ENCODE measurements around the gene NEXN.
A peak's percentile ranks its signal among the peaks of the same experiment; 100 is the strongest.
"Not testable (repeated sequence)": the region's sequence is repeated elsewhere in the genome, so short reads cannot be mapped to it uniquely, and the experiment has no call there.

NEXN gene

DNA sequence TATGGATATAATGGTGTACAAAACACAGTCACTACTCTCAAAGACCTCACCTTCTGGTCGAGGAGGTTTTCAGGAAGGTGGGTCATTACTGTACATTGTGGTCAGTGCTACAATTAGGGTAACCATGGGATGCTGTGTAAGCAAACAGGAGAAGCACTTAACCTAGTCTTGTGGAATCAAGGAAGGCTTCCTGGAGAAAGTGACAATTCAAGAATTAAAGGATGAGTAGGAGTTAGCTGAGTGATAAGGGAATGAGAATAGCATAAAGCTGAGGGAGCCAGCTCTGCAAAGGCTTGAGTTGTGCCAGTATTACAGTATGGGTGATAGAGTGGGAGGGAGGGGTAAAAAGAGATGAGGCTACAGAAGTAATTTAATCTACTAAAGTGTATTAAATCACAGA lies 17.2 kb downstream of the NEXN start:
- no peak for DNase-seq (ENCODE audit: insufficient read length, low spot score)
- no peak for FAIRE-seq

DNA sequence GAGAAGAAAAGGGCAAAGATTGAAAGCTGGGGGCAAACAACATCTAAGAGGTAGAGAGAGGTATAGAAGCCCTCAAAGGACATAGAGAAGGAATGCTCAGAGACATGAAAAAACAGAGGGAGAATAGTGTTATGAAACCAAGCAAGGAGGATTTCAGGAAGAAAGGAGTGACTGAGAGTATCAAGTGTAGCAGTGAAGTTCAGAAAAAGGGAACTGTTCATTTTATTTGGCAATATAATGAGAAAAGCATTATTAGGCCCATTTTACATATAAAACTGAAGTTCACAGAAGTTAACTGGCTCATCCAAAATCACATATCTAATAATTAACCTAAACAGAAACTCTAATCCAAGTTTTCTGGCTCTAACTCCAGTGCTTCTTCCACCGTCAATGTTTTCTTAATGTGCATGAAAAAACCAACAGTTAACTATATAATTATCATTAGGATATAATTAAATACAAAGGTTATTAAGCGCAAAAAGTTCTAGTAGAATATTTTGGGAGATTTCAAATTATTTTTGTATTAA lies 17.7 kb downstream of the NEXN start:
- FAIRE-seq (no peak), DNase-seq (ENCODE audit: insufficient read length, low spot score) (no peak)

DNA sequence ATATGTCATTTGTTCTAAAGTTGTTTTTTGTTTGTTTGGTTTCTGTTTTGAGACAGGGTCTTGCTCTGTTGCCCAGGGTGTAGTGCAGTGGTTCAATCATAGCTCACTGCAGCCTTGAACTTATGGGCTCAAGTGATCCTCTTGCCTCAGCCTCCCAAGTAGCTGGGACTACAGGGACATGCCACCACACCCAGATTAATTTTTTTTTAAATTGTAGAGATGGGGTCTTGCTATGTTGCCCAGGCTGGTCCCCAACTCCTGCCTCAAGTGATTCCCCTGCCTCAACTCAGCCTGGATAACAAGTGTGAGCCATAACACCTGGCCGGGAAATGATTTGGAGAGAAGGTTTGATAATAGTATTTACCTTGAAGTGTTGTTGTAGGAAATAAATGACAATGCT lies 18.2 kb downstream of the NEXN start:
- FAIRE-seq (no peak), DNase-seq (ENCODE audit: insufficient read length, low spot score) (no peak)

DNA sequence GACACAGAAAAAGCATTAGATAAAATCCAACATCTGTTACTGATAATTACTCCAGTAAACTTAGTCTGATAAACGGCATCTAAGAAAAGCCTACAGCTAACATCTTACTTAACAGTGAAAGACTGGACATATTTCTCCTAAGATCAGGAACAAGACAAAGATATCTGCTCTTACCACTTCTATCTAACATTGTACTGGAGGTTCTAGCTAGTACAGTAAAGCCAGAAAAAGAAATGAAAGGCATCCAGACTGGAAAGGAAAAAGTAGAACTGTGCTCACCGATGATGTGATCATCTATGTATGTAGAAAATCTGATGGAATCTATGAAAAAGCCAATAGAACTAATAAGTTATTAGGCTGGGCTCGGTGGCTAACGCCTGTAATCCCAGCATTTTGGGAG lies 21.7 kb downstream of the NEXN start:
- FAIRE-seq: no peak
- DNase-seq (ENCODE audit: insufficient read length, low spot score): no peak

DNA sequence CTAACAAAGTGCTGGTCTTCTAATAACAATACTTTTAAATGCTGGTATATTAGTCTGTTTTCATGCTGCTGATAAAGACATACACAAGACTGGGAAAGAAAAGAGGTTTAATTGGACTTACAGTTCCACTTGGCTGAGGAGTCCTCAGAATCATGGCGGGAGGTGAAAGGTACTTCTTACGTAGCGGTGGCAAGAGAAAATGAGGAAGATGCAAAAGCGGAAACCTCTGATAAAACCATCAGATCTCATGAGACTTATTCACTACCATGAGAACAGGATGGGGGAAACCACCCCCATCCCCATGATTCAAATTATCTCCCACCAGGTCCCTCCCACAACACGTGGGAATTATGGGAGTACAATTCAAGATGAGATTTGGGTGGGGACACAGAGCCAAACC lies 30.5 kb downstream of the NEXN start:
- FAIRE-seq; DNase-seq (ENCODE audit: insufficient read length, low spot score): not testable (repeated sequence)

DNA sequence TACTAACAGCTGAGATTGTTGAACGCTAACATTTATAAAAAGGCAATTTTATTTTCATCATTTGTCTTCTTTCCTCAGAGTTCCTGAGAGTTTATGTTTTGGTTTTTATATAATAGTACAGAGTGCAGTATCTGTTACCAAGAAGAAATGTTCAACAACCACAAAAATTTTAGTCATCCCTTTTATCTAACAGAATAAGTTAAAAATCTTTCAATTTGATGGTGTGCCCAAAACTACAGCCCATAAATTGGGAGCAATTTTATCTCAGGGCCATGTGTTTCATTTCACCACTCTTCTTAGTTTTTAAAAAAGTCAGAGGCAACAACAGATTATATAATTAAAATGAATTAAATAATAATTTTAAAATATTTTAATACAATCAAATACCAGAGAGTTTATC lies 37.1 kb downstream of the NEXN start:
- FAIRE-seq (no peak), DNase-seq (ENCODE audit: insufficient read length, low spot score) (no peak)

DNA sequence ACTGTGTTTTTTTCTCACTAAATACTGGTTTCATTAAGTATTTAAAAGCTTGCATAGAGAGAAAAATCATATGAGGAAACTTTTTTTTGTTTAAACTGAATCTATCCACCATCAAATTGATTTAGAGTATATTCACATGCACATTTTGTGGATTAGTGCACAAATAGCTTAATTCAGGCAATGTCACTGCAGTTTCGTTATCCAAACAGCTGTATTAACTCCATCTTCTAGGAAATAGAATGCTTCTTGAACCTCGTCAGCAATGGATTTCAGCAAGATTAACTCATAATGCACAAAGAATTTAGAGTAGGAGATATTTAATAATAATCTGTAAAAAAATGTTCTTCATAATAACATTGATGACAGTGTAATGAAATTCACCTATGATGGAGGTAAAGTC lies 37.5 kb downstream of the NEXN start:
- FAIRE-seq (no peak), DNase-seq (ENCODE audit: insufficient read length, low spot score) (no peak)

DNA sequence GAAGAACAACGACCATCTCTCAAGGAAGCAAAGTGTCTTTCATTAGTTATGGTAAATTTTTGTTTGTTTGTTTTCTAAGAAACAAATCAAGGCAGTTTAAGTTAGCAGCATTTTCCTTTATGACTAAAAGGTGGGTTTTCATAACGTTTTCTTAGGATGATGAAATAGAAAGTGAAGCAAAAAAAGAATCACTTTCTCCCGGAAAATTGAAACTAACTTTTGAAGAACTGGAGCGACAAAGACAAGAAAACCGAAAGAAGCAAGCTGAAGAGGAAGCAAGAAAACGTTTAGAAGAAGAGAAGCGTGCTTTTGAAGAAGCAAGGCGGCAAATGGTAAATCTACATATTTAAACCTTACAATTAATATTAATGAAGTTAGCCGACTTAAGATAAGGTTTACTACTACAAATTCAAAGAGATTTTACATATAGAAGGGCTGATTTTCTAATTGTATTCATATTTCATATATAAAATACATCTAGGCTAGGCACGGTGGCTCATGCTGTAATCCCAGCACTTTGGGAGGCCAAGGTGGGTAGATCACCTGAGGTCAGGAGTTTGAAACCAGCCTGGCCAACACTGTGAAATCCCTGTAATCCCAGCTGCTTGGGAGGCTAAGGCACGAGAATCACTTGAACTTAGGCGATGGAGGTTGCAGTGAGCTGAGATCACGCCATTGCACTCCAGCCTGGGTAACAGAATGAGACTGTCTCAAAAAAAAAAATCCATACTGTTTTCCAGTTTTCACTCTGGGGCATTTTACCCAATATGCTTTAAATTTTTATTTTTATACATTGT lies 38.3 kb downstream of the NEXN start:
- peak; percentile 14 for DNase-seq (ENCODE audit: insufficient read length, low spot score)

DNA sequence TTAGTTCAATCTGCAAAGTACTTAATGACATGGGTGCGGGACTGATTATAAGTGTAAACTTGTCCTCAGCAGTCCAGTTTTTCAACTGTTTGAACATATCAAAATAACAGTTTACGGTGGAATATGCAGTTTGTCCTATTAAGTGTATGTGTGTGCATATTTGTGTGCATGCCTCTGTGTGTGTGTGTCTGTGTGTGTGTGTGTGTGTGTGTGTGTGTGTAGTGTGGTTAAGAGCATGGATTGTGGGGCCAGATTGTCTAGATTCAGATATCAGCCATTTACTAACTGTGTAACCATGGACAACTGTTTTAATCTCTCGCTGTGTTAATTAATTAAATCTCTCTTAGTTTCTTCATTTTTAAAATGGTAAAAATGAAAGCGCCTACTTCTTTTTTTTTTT lies 39.0 kb downstream of the NEXN start:
- peak; percentile 42 for FAIRE-seq
- DNase-seq (ENCODE audit: insufficient read length, low spot score): no peak

More for the DNA sequence above, 38.3 kb downstream of the NEXN start:
- peak; percentile 93 for FAIRE-seq

DNA sequence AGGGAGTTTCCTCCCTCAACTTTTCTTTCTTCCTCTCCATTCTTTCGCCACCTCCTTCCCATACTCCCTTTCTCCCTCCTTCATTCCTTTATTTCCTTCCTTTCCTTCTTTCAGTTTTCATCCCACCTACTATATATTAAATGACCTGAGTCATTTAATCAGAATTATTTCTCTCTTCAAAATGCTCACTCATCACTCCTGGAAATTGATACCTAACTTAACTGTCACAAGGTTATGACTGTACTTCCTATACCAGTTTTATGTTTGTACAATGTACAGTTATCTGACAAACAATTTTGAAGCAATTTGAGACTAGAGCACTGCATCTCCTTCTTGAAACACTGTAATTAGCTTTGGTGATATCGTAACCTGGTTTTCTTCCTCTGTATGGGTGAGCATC lies 41.4 kb downstream of the NEXN start:
- FAIRE-seq (no peak), DNase-seq (ENCODE audit: insufficient read length, low spot score) (no peak)

DNA sequence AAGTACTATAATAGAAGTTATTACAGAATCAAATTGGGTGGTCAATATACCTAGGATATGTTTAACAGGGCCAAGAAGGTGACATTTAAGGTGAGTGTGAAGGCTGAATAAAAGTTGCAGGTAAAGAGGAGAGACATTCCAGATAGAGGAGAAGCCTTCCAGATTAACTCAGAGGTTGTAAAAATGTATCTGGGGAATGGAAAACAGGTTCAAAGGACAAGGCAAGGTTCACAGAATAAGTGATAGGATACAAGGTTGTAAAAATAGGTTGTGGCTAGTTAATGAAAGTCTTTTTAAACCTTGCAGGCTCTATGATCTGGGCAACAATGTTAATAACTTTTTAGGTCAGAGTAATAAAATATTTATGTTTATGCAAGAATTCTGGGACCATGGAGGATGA lies 50.2 kb downstream of the NEXN start:
- DNase-seq (ENCODE audit: insufficient read length, low spot score) (no peak), FAIRE-seq (peak; percentile 11)

DNA sequence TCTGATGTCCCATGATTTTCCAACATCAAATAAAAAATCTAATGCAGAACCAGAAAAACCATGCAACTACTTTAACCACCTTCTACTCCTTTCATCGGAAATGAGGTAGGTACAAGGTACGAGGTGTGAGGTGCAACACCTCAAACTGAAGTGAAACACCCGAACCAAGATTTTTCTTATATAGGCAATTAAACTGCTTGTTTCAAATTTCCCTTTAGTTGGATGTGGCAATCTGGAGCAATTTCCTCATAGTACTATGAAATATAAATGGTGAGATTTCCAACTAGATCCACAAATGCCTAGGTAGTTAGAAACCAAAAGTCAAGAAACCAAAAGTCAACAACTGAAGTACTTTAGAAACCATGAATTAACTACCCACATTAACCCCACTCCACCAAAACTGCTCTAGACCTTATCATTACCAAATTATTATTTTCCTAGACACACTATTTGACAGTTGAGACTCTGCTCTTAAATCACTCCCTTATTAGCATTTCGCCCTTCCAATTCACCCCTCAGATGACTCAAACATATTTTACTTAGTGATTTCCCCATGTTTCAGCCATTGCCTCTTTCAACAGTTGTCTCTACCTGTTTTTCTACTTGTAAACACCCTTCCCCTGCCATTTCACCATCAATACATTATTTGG lies 52.6 kb downstream of the NEXN start:
- DNase-seq (ENCODE audit: insufficient read length, low spot score): no peak
- no peak for FAIRE-seq

DNA sequence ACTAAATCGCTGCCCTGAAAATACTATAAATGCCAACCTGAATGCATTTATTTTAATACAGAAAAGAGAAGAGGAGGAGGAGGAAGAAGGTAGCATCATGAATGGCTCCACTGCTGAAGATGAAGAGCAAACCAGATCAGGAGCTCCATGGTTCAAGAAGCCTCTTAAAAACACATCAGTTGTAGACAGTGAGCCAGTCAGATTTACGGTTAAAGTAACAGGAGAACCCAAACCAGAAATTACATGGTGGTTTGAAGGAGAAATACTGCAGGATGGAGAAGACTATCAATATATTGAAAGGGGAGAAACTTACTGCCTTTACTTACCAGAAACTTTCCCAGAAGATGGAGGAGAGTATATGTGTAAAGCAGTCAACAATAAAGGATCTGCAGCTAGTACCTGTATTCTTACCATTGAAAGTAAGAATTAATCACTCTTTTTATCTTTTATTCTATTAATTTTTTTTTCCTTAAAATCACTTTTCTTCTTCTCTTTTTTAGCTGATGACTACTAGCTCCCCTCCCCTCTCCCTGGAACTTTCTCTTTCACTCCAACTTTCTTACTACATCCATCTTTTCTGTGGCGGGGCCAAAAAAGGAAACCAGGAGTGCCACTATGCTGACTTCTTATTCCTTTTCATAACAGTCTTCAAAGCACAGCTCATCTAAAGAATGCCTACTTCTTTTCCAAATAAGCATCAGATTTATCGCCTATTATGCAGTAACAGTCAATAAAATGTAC lies 54.1 kb downstream of the NEXN start:
- DNase-seq (ENCODE audit: insufficient read length, low spot score) (no peak), FAIRE-seq (no peak)

DNA sequence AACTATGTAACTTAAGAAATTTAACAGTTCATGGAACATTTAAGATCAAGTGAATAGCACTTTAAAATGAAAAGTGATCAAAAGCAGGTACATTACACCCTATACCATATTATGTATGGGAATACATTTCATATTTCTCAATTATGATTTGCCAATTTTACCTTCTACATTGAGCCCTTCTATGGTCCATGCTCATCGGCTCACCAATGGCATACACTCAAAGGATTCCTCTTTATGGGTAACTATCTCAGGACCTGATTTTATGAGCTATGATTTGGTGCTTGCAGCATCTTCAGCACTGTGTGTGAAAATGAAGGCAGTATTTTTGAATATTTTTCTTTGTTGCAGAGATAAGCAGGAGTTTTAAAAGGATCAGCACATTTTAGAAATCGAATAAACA lies 56.9 kb downstream of the NEXN start:
- DNase-seq (ENCODE audit: insufficient read length, low spot score): no peak
- no peak for FAIRE-seq

DNA sequence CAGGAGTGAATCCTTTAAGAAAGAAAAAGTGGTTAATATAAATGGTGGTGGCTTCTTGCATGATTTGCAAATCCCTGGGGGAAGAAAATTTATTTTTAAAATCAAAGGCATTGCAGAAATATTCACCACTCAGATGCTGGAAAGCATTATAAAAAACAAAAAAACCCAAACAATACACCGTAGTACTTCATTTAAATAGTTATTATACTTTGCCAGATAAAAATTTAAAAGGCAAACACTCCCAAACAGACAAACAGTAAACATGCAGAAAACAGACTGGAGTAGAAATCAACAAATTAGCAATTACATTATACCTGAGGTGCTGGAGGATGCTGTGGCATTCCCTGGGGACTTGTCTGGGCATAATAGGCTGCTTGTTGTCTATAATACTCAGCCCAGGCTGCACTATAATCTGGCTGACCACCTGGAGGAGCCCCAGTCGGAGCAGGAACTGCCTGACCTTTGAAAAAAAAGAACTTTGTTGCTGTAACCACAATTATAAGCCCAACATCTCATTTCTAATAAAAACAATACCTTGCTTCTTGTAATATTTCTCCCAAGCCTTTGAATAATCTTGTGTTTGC lies 60.5 kb downstream of the NEXN start:
- no peak for DNase-seq (ENCODE audit: insufficient read length, low spot score)
- peak; percentile 64 for FAIRE-seq

DNA sequence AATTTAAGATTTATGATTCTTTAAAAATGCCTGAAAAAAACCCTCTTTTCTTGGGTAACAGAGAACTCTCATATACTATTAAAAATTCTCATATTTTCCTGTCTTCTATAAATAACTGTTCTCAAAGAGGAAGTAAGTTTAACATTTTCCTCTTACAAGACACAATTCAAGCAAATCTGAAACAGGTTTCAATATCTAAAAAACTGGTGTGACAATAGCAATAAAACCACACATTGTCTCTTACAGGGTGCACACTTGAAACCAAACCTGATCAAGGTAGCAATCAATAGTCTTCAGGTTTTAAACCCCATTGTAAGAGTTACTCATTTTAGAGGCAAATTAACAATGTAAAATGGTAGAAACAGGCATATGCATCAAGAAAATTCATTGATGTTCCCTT lies 62.4 kb downstream of the NEXN start:
- DNase-seq (ENCODE audit: insufficient read length, low spot score) (no peak), FAIRE-seq (no peak)

DNA sequence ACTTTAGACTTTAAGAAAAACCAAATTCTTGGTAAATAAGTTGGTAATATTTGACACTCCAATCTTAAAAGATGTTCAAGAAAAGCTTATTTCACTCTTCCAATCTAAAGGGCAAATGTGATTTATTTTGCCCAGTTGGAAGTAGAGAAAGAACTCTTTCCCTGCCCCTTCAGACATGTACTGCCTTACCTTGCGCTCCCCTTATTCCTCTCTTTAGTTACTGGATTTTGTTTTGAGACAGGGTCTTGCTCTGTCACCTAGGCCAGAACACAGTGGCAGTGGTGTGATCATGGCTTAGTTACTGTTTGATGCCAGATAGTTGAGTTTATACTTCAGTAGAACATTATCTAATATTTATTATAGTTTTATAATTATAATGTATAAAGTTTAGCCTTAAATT lies 62.9 kb downstream of the NEXN start:
- DNase-seq (ENCODE audit: insufficient read length, low spot score) (no peak), FAIRE-seq (no peak)

DNA sequence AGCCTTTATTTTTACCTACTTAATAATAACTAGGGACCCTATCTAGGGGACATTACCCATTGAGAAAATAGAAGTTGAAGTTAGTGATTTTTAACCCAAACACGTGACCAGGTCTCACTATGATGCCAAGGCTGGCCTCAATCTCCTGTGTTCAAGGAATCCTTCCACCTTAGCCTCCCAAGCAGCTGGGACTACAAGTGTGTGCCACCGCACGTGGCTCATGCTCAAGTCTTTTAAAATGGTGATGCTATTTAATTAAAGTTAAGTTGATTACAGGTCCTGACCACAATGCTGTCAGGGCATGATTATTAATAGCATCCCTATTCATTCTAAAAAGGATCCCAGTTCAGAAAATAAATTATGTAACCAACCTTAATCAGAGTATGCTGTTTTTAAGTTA lies 65.5 kb downstream of the NEXN start:
- DNase-seq (ENCODE audit: insufficient read length, low spot score) (no peak), FAIRE-seq (no peak)

DNA sequence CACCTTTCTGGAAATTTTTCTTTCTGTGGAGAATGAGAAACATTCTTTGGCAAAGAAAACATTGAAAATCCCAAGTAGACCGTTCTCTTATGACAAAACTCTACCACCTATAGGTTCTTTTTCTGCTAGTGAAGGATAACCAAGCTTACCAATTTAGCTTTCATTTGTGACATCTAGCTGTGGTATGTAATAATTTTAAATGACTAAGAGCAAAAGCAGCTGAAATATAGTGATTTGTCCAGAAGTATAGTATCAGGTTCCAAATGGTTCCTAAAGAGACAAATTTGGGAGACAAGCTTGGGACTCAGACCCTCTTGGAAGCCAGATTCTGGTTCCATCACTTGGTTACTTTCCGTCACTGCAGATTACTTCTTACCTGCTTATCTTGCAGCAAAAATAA lies 66.1 kb downstream of the NEXN start:
- FAIRE-seq: no peak
- DNase-seq (ENCODE audit: insufficient read length, low spot score): no peak

DNA sequence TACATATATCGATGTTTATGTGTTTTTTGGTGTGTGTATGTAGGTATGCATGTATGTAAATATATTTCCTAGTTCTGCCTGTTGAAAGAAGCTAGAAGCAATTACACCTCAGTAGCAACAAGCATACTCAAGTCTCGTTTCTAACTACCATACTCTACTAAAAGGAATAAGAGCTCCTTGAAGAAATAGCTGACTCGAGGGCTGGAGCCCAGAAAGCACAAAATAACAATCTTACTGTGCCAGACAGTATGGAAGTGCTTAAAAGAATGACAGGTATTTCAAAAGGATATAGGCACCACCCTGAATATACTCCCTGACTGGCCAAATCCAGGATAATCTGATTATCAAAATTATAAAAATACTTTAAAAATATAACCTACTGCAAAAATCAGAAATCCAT lies 67.3 kb downstream of the NEXN start:
- DNase-seq (ENCODE audit: insufficient read length, low spot score) (no peak), FAIRE-seq (no peak)

DNA sequence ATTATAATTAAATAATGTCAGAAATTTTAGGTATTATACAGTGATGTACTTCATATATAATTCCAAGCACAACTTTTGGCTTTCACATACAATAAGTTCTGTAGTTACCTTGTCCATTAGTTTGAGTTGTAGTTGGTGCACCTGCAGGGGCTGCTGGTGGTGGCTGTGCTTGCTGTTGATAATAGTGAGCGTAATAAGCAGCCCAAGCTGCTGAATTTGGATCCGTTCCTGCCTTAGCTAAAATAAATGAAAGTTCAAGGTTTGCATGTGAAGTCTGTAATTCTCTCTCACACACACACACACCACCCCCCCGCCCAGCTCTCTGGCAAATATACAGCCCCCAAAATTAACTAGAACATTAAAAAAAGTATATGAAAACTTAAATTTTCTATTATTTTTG lies 68.0 kb downstream of the NEXN start:
- FAIRE-seq (no peak), DNase-seq (ENCODE audit: insufficient read length, low spot score) (no peak)

All from GM19239 (cell line).